Posterior vena cava (tissue), 2 donors: ENCODE results near the gene NDUFAF7. TPM values are rescaled to one million over a fixed set of nuclear protein-coding genes. Genes with fewer than 3 reads are reported as not detected.
"Not testable (repeated sequence)": the region's sequence is repeated elsewhere in the genome, so short reads cannot be mapped to it uniquely, and the experiment has no call there.

Experiments
- DNase-seq: peaks from one replicate; pipeline ENCODE4 v3.0.0-alpha.2; 2020; ENCODE audit warnings: low spot score
- intact Hi-C, 2 donors: fragments of 100-400 bp; cut with DNase I; formaldehyde crosslinking; loops; one replicate each; pipeline versions ENCODE4 v1.14.1 to v1.14.2; 2022 to 2023
- total RNA-seq, 2 donors: library from RNA; stranded (reverse); fragmentation: NEBNext Ultra II Directional; extraction: Animal tissue kit (Norgen Biotek cat#: 25700); gene quantifications; one replicate each; pipeline ENCODE4 v1.2.1, GENCODE V29; 2021
- donor health status: DM: yes; HTN: yes; CAD: no.
- donor health status: DM: yes; HTN: yes; CAD: no.

Gene NDUFAF7
- total RNA-seq, 2 donors from 2014 or later: 13.3 to 13.9 TPM

- intact Hi-C loops: no loop called here
- no peak for DNase-seq
Observed at GRCh38 chr2:37271376-37272067, 40.1 kb downstream of the NDUFAF7 start.

DNA sequence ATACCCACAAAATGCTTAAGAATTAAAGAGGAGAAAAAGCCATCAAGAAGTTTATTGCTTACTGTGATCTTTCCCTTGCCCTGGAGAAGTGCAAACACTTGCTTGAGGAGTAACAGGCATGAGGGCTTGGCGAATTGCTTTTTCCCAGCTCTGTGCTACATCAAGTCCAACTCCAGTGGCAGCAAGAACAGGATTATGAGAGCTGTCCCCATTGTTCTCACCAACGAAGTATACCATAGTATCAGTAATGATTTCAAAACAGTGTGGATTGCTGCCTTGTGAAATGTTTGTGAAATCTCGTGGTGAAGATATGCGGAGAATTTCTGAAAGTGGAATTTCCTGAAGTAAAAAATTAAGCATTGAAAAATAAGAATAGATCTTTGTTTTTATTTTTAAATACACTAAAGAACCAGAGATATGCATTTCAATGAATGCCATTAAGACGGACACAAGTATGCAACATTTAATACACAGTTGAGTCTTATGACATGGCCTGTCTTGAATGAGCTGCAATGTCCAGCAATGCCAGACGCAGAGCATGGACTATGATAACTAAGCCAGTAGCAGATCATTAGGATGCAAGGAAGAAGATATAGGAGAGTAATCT lies 43.0 kb downstream of the NDUFAF7 start:
- intact Hi-C loops: no loop called here
- DNase-seq: no peak

DNA sequence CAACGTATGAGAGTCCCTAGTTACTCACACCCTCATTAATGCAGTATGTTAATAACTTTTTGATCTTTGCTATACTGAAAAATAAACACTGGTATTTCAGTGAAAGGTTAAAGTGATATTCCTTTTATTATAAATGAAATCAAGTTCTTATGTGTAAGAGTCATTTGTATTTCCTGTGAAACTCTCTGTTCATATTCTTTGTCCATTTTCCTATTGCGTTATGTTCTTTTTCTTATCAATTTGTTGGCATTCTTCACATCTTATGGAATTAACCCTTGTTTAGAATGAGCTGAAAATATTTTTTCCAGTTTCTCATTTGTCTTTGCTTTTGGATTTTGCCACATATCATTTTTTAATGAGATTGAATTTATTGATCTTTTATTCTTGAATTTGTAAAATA lies 44.8 kb downstream of the NDUFAF7 start:
- intact Hi-C loops: no loop called here

DNA sequence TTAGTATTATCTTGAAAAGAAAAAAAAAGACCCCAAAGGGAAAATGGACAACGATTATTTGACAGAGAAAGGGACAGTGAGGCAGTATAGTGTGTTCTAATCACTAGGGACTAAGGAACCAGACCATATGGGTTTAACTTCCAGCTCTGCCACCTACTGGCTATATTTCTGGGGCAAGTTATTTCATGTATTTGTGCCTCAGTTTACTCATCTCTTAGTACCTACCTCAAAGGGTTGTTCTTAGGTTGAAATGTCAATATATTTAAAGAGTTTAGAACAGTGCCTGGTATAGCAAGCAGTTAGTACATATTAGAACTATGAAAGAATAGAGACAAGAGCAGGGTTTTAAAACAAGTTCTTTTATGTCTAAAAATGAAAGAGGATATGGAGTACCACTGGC lies 50.5 kb downstream of the NDUFAF7 start:
- no peak for DNase-seq
- intact Hi-C loops: no loop called here

More for the DNA sequence above, 44.8 kb downstream of the NDUFAF7 start:
- DNase-seq: no peak

GRCh38 chr2:37282746-37283145 lies 51.3 kb downstream of the NDUFAF7 start:
- no peak for DNase-seq
- intact Hi-C loops: no loop called here

DNA sequence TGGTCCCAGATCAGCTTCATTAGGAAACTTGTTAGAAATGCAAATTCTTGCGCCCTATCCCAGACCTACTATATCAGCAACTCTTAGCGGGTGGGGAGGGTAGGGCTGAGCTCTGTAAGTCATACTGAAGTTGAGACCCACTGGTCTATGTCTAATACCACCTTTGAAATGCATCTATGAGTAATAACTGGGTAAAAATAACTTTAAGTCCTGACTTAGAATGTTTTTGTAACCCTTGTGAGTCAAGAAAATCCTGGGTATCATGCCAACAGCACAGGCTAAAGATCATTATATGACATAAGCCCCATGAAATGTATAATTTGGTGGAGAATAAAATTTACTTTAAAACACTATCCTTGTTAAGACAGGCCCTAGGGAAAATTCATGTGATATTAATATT lies 51.7 kb downstream of the NDUFAF7 start:
- intact Hi-C loops: no loop called here
- DNase-seq: no peak

GRCh38 chr2:37284381-37284780 lies 52.9 kb downstream of the NDUFAF7 start:
- no peak for DNase-seq
- intact Hi-C loops: no loop called here

GRCh38 chr2:37287966-37288365 lies 56.5 kb downstream of the NDUFAF7 start:
- DNase-seq: no peak
- intact Hi-C loops: no loop called here

- intact Hi-C loops: no loop called here
- no peak for DNase-seq
Observed at GRCh38 chr2:37291680-37292079, 60.2 kb downstream of the NDUFAF7 start.

DNA sequence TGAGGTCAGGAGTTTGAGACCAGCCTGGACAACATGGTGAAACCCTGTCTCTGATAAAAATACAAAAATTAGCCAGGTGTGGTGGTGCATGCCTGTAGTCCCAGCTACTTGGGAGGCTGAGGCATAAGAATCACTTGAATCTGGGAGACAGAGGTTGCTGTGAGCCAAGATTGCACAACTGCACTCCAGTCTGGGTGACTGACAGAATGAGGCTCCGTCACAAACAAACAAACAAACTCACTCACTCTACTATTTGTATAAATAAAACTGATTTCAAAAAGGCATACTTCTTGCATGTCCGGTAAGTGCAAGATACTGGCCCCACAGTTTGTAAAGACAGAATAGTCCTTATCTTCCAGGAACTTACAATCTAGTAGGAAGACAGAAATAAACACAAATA lies 63.4 kb downstream of the NDUFAF7 start:
- intact Hi-C loops, DNase-seq: not testable (repeated sequence)

GRCh38 chr2:37295469-37296073 lies 64.1 kb downstream of the NDUFAF7 start:
- no peak for DNase-seq
- intact Hi-C loops: no loop called here

DNA sequence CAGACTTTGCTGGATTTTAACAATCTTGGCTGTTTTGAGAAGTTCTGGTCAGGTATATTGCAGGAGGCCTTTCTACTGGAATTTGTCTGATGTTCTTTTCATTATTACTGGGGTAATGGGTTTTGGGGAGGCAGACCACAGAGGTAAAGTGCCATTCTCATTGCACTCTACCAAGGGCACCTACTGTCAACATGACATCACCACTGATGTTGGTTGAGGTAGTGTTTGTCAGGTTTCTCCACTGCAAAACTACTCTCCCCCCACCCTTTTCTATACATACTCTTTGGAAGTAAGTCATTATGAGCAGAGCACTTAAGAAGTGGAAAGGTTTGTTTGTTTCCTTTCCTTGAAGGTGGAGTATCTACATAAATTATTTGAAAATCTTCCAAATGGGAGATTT lies 66.2 kb downstream of the NDUFAF7 start:
- DNase-seq: no peak
- intact Hi-C loops: no loop called here

Other genes starting within 250 kb of the NDUFAF7 start
- 10 to 100 TPM; 14.5 to 15.5 TPM for gene HEATR5B, start 147.3 kb upstream of the NDUFAF7 start, total RNA-seq
- gene GPATCH11, start 147.1 kb upstream of the NDUFAF7 start, total RNA-seq: 1 to 10 TPM; 6.9 to 7.2 TPM
- 10 to 100 TPM; 39.8 to 51.0 TPM for gene EIF2AK2, start 74.7 kb upstream of the NDUFAF7 start, total RNA-seq
- not detected for gene SULT6B1, start 43.0 kb upstream of the NDUFAF7 start, total RNA-seq
- 10 to 100 TPM; 31.7 to 33.3 TPM for gene CEBPZOS, start 35.2 kb upstream of the NDUFAF7 start, total RNA-seq
- 10 to 100 TPM; 41.0 to 54.9 TPM for gene CEBPZ, start 62 bp upstream of the NDUFAF7 start, total RNA-seq
- gene PRKD3, start 93.2 kb downstream of the NDUFAF7 start, total RNA-seq: 10 to 100 TPM; 32.9 to 39.4 TPM
- gene QPCT, start 113.0 kb downstream of the NDUFAF7 start, total RNA-seq: 1 to 10 TPM; 3.2 to 4.3 TPM